ENCODE results near the gene ZFR.

DNA sequence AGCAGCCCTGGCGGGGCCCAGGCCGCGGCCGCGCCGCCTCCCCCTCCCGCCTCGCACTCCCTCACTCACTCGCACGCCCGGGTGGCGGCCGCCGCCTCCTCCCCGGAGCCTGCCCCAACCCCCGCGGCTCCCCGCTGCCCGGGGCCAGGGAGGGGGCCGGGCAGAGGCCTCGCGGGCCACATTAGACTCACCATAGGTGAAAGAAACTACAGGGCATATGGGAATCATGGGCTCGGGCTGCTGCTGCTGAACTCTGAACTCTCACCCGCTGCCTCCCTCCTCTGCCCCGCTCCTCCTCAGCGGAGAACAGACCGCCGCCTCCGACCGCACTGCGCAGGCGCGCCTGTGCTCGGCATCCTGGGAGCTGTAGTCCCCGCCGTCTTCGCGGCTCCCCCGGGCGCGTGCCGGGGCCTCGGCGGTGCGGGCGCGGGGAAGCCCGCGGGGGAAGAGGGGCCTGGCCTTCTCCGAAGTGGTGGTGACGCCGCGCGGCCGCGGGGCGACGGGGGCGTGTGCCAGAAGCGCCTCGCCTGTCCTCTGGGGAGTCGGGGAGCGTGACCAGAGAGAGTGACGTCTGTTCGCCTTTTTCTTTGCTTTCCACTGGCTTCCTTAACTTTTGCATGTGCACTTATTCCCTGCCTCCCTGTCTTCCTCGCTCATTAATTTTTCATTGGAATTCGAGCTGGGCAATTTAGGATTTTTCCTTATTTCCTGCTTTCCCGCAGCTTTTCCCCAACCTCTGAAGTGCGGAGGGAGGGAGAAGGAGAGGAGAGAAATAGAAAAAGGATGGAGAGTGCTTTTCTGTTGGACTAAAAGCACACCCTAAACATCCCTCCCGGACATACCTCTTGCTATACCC is at the start of gene ZFR:
- TF ChIP-seq, protein P1, sequence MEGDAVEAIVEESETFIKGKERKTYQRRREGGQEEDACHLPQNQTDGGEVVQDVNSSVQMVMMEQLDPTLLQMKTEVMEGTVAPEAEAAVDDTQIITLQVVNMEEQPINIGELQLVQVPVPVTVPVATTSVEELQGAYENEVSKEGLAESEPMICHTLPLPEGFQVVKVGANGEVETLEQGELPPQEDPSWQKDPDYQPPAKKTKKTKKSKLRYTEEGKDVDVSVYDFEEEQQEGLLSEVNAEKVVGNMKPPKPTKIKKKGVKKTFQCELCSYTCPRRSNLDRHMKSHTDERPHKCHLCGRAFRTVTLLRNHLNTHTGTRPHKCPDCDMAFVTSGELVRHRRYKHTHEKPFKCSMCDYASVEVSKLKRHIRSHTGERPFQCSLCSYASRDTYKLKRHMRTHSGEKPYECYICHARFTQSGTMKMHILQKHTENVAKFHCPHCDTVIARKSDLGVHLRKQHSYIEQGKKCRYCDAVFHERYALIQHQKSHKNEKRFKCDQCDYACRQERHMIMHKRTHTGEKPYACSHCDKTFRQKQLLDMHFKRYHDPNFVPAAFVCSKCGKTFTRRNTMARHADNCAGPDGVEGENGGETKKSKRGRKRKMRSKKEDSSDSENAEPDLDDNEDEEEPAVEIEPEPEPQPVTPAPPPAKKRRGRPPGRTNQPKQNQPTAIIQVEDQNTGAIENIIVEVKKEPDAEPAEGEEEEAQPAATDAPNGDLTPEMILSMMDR (IDR thresholded peaks at IDR 0.05): no peak
- TF ChIP-seq POLR2A (IDR thresholded peaks at IDR 0.05): peak; percentile 24 to 69
